ENCODE measurements around the gene PCSK6. TPM values are rescaled to one million over a fixed set of nuclear protein-coding genes. Genes with fewer than 3 reads are reported as not detected.

PCSK6 gene
- total RNA-seq, 1 experiment from 2014 or later: 10.6 TPM

GRCh38 chr15:101497484-101498034 is 8.1 kb upstream of the PCSK6 start:
- intact Hi-C loops (cut with micrococcal nuclease; ENCODE audit: unreplicated experiment): no loop called here
- Histone ChIP-seq H3K27ac (ENCODE audit: low read length) (no peak overlapping the region), H3K4me1 (ENCODE audit: control insufficient read depth, insufficient read depth, low read length) (no peaks in the 10 kb centered on the region), H3K27me3 (ENCODE audit: control insufficient read depth, insufficient read depth, low read length) (peaks cover 5% of the 10 kb centered on the region; the same call in 1 of the 2 replicates), H3K36me3 (ENCODE audit: control insufficient read depth, insufficient read depth, low read length) (no peaks in the 10 kb centered on the region), H3K9me3 (ENCODE audit: control insufficient read depth, insufficient read depth, low read depth, low read length) (no peaks in the 10 kb centered on the region), H3K4me3 (ENCODE audit: low read depth in 2 of 2, low read length in 2 of 2) (no peak overlapping the region)
- DNase-seq (ENCODE audit: low read depth, low spot score) (no peak), ATAC-seq (no peak)
- no TSS peak for BruUV-seq (replicated peaks)
- TF ChIP-seq TCF7L2 (IDR thresholded peaks at IDR 0.05; ENCODE audit: low read depth, low read length) (no peak), POLR2AphosphoS5 (IDR thresholded peaks at IDR 0.05; ENCODE audit: low read depth, low read length) (no peak), CTCF (IDR thresholded peaks at IDR 0.05) (no peak)
- in situ Hi-C loops (cut with HindIII; ENCODE audit: low pct_unique_long_range_greater_than_20kb, low sequenced_read_pairs): no loop called here
- CTCF ChIA-PET: interaction anchor here (0.6 kb wide), 1 partner anchor 137 kb away, joined by 3 read pairs; no protein-coding TSS in a partner anchor
- POLR2A ChIA-PET: no interaction called here

GRCh38 chr15:101497017-101497416 is 7.5 kb upstream of the PCSK6 start:
- Histone ChIP-seq H3K4me3 (ENCODE audit: low read depth in 2 of 2, low read length in 2 of 2) (no peak overlapping the region), H3K36me3 (ENCODE audit: control insufficient read depth, insufficient read depth, low read length) (no peaks in the 10 kb centered on the region), H3K4me1 (ENCODE audit: control insufficient read depth, insufficient read depth, low read length) (no peaks in the 10 kb centered on the region), H3K9me3 (ENCODE audit: control insufficient read depth, insufficient read depth, low read depth, low read length) (no peaks in the 10 kb centered on the region), H3K27me3 (ENCODE audit: control insufficient read depth, insufficient read depth, low read length) (peaks cover 5% of the 10 kb centered on the region; the same call in 1 of the 2 replicates), H3K27ac (ENCODE audit: low read length) (no peak overlapping the region)
- ATAC-seq (no peak), DNase-seq (ENCODE audit: low read depth, low spot score) (no peak)
- in situ Hi-C loops (cut with HindIII; ENCODE audit: low pct_unique_long_range_greater_than_20kb, low sequenced_read_pairs): no loop called here
- TF ChIP-seq CTCF (IDR thresholded peaks at IDR 0.05) (no peak), TCF7L2 (IDR thresholded peaks at IDR 0.05; ENCODE audit: low read depth, low read length) (no peak), SIN3A (IDR thresholded peaks at IDR 0.05; ENCODE audit: borderline replicate concordance, insufficient read depth, low read depth, low read length) (no peak), POLR2AphosphoS5 (IDR thresholded peaks at IDR 0.05; ENCODE audit: low read depth, low read length) (no peak), REST (IDR thresholded peaks at IDR 0.05; ENCODE audit: insufficient read depth in 1 of 2, low read depth in 2 of 2, low read length in 1 of 2) (no peak)
- ChIA-PET CTCF (interaction anchor here (0.6 kb wide), 1 partner anchor 136 kb away, joined by 3 read pairs; no protein-coding TSS in a partner anchor), POLR2A (no interaction called here)
- intact Hi-C loops (cut with micrococcal nuclease; ENCODE audit: unreplicated experiment): no loop called here
- BruUV-seq (replicated peaks): no TSS peak

Measured in Panc1 (cell line).